ENCODE data around the gene SPAG6. TPM values are rescaled to one million over a fixed set of nuclear protein-coding genes. Genes with fewer than 3 reads are reported as not detected.

The SPAG6 gene
- total and polyA plus RNA-seq, 9 of the 15 experiments (the other 6 are each of a cell fraction or from before 2014, with no cell fraction given), result 3.5 to 23.1 (median 11.8) TPM

DNA sequence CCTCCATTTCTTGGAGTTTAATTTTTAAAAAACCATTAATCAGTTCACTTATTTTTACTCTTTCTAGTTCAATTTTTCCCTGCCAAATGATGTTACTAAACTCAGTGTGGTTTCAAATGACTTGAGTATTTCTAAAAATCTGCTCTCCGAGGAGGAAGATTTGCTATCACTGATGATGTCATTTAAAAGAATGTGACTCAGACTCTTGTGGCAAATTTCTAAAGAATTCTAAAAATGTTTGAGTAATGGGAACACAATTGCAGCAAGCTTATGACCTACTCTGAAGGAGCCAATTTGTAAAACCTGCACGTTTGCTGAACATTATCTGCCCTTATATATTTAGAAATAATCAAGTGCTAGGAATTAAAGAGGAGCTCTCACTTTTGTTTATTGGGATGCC lies 88.6 kb downstream of the SPAG6 start (continued):
- TF ChIP-seq ZNF584 (CRISPR knock-in tag; IDR thresholded peaks at IDR 0.05; ENCODE audit: low read depth), result no peak
- TF ChIP-seq, protein P1, sequence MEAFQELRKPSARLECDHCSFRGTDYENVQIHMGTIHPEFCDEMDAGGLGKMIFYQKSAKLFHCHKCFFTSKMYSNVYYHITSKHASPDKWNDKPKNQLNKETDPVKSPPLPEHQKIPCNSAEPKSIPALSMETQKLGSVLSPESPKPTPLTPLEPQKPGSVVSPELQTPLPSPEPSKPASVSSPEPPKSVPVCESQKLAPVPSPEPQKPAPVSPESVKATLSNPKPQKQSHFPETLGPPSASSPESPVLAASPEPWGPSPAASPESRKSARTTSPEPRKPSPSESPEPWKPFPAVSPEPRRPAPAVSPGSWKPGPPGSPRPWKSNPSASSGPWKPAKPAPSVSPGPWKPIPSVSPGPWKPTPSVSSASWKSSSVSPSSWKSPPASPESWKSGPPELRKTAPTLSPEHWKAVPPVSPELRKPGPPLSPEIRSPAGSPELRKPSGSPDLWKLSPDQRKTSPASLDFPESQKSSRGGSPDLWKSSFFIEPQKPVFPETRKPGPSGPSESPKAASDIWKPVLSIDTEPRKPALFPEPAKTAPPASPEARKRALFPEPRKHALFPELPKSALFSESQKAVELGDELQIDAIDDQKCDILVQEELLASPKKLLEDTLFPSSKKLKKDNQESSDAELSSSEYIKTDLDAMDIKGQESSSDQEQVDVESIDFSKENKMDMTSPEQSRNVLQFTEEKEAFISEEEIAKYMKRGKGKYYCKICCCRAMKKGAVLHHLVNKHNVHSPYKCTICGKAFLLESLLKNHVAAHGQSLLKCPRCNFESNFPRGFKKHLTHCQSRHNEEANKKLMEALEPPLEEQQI (IDR thresholded peaks at IDR 0.05), result no peak
- TF ChIP-seq JUND (IDR thresholded peaks at IDR 0.05; ENCODE audit: borderline replicate concordance, low read depth, low read length), result peak; percentile 91
- TF ChIP-seq JUND (tag; IDR thresholded peaks at IDR 0.05; ENCODE audit: borderline replicate concordance, low read depth, low read length), result peak; percentile 90

- intact Hi-C loops (cut with micrococcal nuclease), result no loop called here
- 65% methylated on average over 2 of the region's 2 CpGs for WGBS (ENCODE audit: insufficient coverage, low coverage, missing lambda C conversion rate)
- ChIA-PET CTCF (ENCODE audit: low intra/inter-chr PET ratio) (no interaction called here), POLR2A (no interaction called here)
- Histone ChIP-seq H3K79me2 (ENCODE audit: control insufficient read depth, insufficient read depth, low read length) (no peaks in the 10 kb centered on the region), H3K27ac (ENCODE audit: extremely low read depth, low read depth, low read length) (no peak overlapping the region), H3K4me2 (ENCODE audit: insufficient read depth, low read length) (no peak overlapping the region), H3K27me3 (ENCODE audit: control insufficient read depth in 2 of 2, insufficient read depth in 2 of 2, low read length in 2 of 2) (no peaks in the 10 kb centered on the region), H3K9me3 (replicated peaks; ENCODE audit: control insufficient read depth, insufficient read depth, low read depth, low read length) (peaks cover 1% of the 10 kb centered on the region; the same call in 1 of the 2 replicates), H2AFZ (ENCODE audit: low read depth, low read length) (no peak overlapping the region), H3K4me1 (replicated peaks in 1 of 2; ENCODE audit: control insufficient read depth in 2 of 2, insufficient read depth in 2 of 2, low read length in 2 of 2) (peaks cover 9 to 22% of the 10 kb centered on the region in 2 experiments; a peak in 4 of 5 replicates), H3K36me3 (ENCODE audit: control insufficient read depth, insufficient read depth, low read length) (no peaks in the 10 kb centered on the region), H3K9me1 (ENCODE audit: control insufficient read depth, insufficient read depth, low read length) (no peaks in the 10 kb centered on the region), H3K4me3 (no peak overlapping the region), H4K20me1 (replicated peaks; ENCODE audit: control insufficient read depth, insufficient read depth, low read length) (no peaks in the 10 kb centered on the region), H3K9ac (ENCODE audit: insufficient read depth in 1 of 2, low read depth in 2 of 2, low read length in 2 of 2) (no peak overlapping the region)
- ATAC-seq (no peak), DNase-seq (ENCODE audit: extremely low read depth in 1 of 4, low spot score in 3 of 4) (no peak), FAIRE-seq (no peak)
- in situ Hi-C loops (cut with MboI), result no loop called here
- BruUV-seq (replicated peaks), result no TSS peak
- TF ChIP-seq POU5F1 (IDR thresholded peaks at IDR 0.05; ENCODE audit: borderline replicate concordance, low read depth, low read length, partially characterized antibody) (no peak), ATF2 (CRISPR knock-in tag; IDR thresholded peaks at IDR 0.05) (no peak), SNRNP70 (optimal IDR thresholded peaks at IDR 0.05; ENCODE audit: low read depth, low read length) (no peak), L3MBTL2 (IDR thresholded peaks at IDR 0.05) (no peak), TAF1 (IDR thresholded peaks at IDR 0.05; ENCODE audit: control insufficient read depth, extremely low read depth, insufficient read depth, low read length, severe bottlenecking) (no peak), ZNF589 (CRISPR knock-in tag; IDR thresholded peaks at IDR 0.05; ENCODE audit: low read depth) (no peak), HIVEP1 (CRISPR knock-in tag; IDR thresholded peaks at IDR 0.05) (no peak), ATF3 (IDR thresholded peaks at IDR 0.05) (no peak), ATF3 (CRISPR knock-in tag; conservative IDR thresholded peaks at IDR 0.05) (no peak), SIX5 (IDR thresholded peaks at IDR 0.05; ENCODE audit: borderline replicate concordance in 1 of 2, insufficient read depth in 1 of 2, low read depth in 1 of 2, low read length in 2 of 2) (no peak)
- TF ChIP-seq, protein P2, sequence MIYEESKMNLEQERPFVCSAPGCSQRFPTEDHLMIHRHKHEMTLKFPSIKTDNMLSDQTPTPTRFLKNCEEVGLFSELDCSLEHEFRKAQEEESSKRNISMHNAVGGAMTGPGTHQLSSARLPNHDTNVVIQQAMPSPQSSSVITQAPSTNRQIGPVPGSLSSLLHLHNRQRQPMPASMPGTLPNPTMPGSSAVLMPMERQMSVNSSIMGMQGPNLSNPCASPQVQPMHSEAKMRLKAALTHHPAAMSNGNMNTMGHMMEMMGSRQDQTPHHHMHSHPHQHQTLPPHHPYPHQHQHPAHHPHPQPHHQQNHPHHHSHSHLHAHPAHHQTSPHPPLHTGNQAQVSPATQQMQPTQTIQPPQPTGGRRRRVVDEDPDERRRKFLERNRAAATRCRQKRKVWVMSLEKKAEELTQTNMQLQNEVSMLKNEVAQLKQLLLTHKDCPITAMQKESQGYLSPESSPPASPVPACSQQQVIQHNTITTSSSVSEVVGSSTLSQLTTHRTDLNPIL (CRISPR knock-in tag; IDR thresholded peaks at IDR 0.05), result no peak
These were observed 89.2 kb downstream of the SPAG6 start for GRCh38 chr10:22434521-22434920.
